ENCODE measurements around the gene DYRK1B. TPM values are rescaled to one million over a fixed set of nuclear protein-coding genes. Genes with fewer than 3 reads are reported as not detected.

The DYRK1B gene
- polyA plus RNA-seq, 1 donor (not counting 4 experiments of a cell fraction or from before 2014, with no cell fraction given): 4.6 TPM

DNA sequence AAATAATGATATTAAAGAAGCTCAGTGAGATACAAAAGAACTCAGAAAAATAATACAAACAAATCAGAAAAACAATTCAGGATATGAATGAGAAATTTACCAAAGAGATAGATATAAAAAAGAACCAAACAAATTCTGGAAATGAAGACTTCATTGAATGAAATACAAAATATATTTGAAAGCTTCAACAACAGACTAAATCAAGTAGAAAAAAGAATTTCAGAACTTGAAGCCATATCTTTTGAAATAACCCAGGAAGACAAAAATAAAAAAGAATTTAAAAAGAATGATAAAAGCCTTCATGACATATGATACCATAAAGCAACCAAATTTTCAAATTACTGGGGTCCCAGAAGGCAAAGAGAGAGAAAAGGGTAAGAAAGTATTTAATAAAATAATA, 45.7 kb downstream of the DYRK1B start:
- Histone ChIP-seq H3K79me2 (ENCODE audit: control insufficient read depth, insufficient read depth, low read length) (no peaks in the 10 kb centered on the region), H3K9me3 (ENCODE audit: control insufficient read depth, low read depth, low read length) (no peaks in the 10 kb centered on the region), H3K27me3 (ENCODE audit: control insufficient read depth, extremely low read depth, insufficient read depth, low read length) (no peaks in the 10 kb centered on the region), H3K9me1 (ENCODE audit: control insufficient read depth, extremely low read depth, insufficient read depth, low read length) (no peaks in the 10 kb centered on the region), H3K36me3 (ENCODE audit: control insufficient read depth in 2 of 2, extremely low read depth in 1 of 2, insufficient read depth in 2 of 2, low read length in 2 of 2) (no peaks in the 10 kb centered on the region), H2AFZ (ENCODE audit: control insufficient read depth, low read length) (no peak overlapping the region), H3K4me3 (ENCODE audit: control insufficient read depth in 2 of 3, extremely low read depth in 1 of 3, insufficient read depth in 2 of 3, low read depth in 1 of 3, low read length in 3 of 3) (no peak overlapping the region), H3K27ac (ENCODE audit: control insufficient read depth, insufficient read depth, low read length) (no peak overlapping the region), H3K4me2 (ENCODE audit: control insufficient read depth, extremely low read depth, insufficient read depth, low read depth, low read length) (no peak overlapping the region), H3K4me1 (ENCODE audit: control insufficient read depth, extremely low read depth, insufficient read depth, low read length) (no peaks in the 10 kb centered on the region), H3K9ac (ENCODE audit: control insufficient read depth, extremely low read depth, insufficient read depth, low read length) (no peak overlapping the region), H4K20me1 (ENCODE audit: control insufficient read depth, extremely low read depth, insufficient read depth, low read length) (no peaks in the 10 kb centered on the region)
- no peak for TF ChIP-seq EZH2 (IDR thresholded peaks at IDR 0.05; ENCODE audit: low read length)
- TF ChIP-seq, protein P1, sequence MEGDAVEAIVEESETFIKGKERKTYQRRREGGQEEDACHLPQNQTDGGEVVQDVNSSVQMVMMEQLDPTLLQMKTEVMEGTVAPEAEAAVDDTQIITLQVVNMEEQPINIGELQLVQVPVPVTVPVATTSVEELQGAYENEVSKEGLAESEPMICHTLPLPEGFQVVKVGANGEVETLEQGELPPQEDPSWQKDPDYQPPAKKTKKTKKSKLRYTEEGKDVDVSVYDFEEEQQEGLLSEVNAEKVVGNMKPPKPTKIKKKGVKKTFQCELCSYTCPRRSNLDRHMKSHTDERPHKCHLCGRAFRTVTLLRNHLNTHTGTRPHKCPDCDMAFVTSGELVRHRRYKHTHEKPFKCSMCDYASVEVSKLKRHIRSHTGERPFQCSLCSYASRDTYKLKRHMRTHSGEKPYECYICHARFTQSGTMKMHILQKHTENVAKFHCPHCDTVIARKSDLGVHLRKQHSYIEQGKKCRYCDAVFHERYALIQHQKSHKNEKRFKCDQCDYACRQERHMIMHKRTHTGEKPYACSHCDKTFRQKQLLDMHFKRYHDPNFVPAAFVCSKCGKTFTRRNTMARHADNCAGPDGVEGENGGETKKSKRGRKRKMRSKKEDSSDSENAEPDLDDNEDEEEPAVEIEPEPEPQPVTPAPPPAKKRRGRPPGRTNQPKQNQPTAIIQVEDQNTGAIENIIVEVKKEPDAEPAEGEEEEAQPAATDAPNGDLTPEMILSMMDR (optimal IDR thresholded peaks at IDR 0.05 in 1 of 3, IDR thresholded peaks at IDR 0.05 in 1 of 3, conservative IDR thresholded peaks at IDR 0.05 in 1 of 3; ENCODE audit: extremely low read depth in 1 of 3, insufficient read depth in 2 of 3, low read length in 3 of 3): no peak
- dilution Hi-C loops (cut with MboI; ENCODE audit: extremely low pct_ligation_motif_present, low sequenced_read_pairs): no loop called here
- FAIRE-seq (no peak), DNase-seq (ENCODE audit: low read depth, low spot score) (no peak)

DNA sequence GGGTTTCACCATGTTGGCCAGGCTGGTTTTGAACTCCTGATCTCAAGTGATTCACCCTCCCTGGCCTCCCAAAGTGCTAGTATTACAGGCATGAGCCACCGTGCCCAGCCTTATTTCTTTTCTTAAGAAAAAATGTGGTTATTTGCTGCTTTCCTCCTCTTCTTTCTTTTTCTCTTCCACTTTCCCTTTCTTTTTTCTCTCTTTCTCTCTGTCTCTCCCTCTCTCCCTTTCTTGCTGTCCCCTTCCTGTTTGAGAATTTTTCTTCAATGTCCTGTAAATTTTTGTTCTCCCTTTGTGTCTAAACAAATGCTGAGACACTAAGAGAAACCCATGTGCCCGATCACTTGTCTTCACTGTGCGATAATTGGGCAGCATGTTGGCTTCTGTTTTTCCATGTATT, 53.1 kb downstream of the DYRK1B start:
- DNase-seq (ENCODE audit: low read depth, low spot score) (no peak), FAIRE-seq (no peak)
- H3K79me2 ChIP-seq (ENCODE audit: control insufficient read depth, insufficient read depth, low read length): no peaks in the 10 kb centered on the region
- H2AFZ ChIP-seq (ENCODE audit: control insufficient read depth, low read length): no peak overlapping the region
- dilution Hi-C loops (cut with MboI; ENCODE audit: extremely low pct_ligation_motif_present, low sequenced_read_pairs): no loop called here
- no peak overlapping the region for H3K27ac ChIP-seq (ENCODE audit: control insufficient read depth, insufficient read depth, low read length)
- H3K9ac ChIP-seq (ENCODE audit: control insufficient read depth, extremely low read depth, insufficient read depth, low read length): no peak overlapping the region
- no peak overlapping the region for H3K4me2 ChIP-seq (ENCODE audit: control insufficient read depth, extremely low read depth, insufficient read depth, low read depth, low read length)
- H3K36me3 ChIP-seq (ENCODE audit: control insufficient read depth in 2 of 2, extremely low read depth in 1 of 2, insufficient read depth in 2 of 2, low read length in 2 of 2): no peaks in the 10 kb centered on the region
- H4K20me1 ChIP-seq (ENCODE audit: control insufficient read depth, extremely low read depth, insufficient read depth, low read length): no peaks in the 10 kb centered on the region
- no peaks in the 10 kb centered on the region for H3K4me1 ChIP-seq (ENCODE audit: control insufficient read depth, extremely low read depth, insufficient read depth, low read length)
- H3K9me3 ChIP-seq (ENCODE audit: control insufficient read depth, low read depth, low read length): no peaks in the 10 kb centered on the region
- no peak overlapping the region for H3K4me3 ChIP-seq (ENCODE audit: control insufficient read depth in 2 of 3, extremely low read depth in 1 of 3, insufficient read depth in 2 of 3, low read depth in 1 of 3, low read length in 3 of 3)
- no peaks in the 10 kb centered on the region for H3K9me1 ChIP-seq (ENCODE audit: control insufficient read depth, extremely low read depth, insufficient read depth, low read length)
- TF ChIP-seq, protein P1 (optimal IDR thresholded peaks at IDR 0.05 in 1 of 3, IDR thresholded peaks at IDR 0.05 in 1 of 3, conservative IDR thresholded peaks at IDR 0.05 in 1 of 3; ENCODE audit: extremely low read depth in 1 of 3, insufficient read depth in 2 of 3, low read length in 3 of 3): no peak
- no peak for TF ChIP-seq EZH2 (IDR thresholded peaks at IDR 0.05; ENCODE audit: low read length)
- no peaks in the 10 kb centered on the region for H3K27me3 ChIP-seq (ENCODE audit: control insufficient read depth, extremely low read depth, insufficient read depth, low read length)

Measured in keratinocyte (primary cell).